Mucosa of rectum (tissue), 2 donors: ENCODE measurements around the gene ANAPC1.

Experiments
- H3K27ac ChIP-seq, 2 donors: one replicate each; pipeline ENCODE4 v1.7.0; 2013; ENCODE audit warnings: inconsistent platforms in 2 of 2, low read depth in 2 of 2, low read length in 2 of 2
- H3K27me3 ChIP-seq, 2 donors: one replicate each; pipeline ENCODE4 v1.7.0; 2013; ENCODE audit warnings: low read length in 2 of 2; ENCODE audit not compliant: control insufficient read depth in 2 of 2, insufficient read depth in 2 of 2
- H3K36me3 ChIP-seq, 2 donors: one replicate each; pipeline ENCODE4 v1.7.0; 2013; ENCODE audit warnings: low read length in 2 of 2; ENCODE audit not compliant: control insufficient read depth in 2 of 2, insufficient read depth in 2 of 2
- H3K4me1 ChIP-seq, 2 donors: one replicate each; pipeline ENCODE4 v1.7.0; 2013; ENCODE audit warnings: low read length in 2 of 2, mild to moderate bottlenecking in 1 of 2; ENCODE audit not compliant: control insufficient read depth in 2 of 2, insufficient read depth in 2 of 2
- H3K4me3 ChIP-seq, 2 donors: one replicate each; pipeline ENCODE4 v1.7.0; 2013; ENCODE audit warnings: low read length in 2 of 2
- H3K9ac ChIP-seq, 2 donors: one replicate each; pipeline ENCODE4 v1.7.0; 2013; ENCODE audit warnings: low read length in 2 of 2, low read depth in 1 of 2, mild to moderate bottlenecking in 1 of 2
- H3K9me3 ChIP-seq, 2 donors: one replicate each; pipeline ENCODE4 v1.7.0; 2013; ENCODE audit warnings: low read length in 2 of 2; ENCODE audit not compliant: control insufficient read depth in 2 of 2
- donor health status: healthy.
- donor health status: Normal muscosa, but diverticular disease.

ANAPC1 gene

DNA sequence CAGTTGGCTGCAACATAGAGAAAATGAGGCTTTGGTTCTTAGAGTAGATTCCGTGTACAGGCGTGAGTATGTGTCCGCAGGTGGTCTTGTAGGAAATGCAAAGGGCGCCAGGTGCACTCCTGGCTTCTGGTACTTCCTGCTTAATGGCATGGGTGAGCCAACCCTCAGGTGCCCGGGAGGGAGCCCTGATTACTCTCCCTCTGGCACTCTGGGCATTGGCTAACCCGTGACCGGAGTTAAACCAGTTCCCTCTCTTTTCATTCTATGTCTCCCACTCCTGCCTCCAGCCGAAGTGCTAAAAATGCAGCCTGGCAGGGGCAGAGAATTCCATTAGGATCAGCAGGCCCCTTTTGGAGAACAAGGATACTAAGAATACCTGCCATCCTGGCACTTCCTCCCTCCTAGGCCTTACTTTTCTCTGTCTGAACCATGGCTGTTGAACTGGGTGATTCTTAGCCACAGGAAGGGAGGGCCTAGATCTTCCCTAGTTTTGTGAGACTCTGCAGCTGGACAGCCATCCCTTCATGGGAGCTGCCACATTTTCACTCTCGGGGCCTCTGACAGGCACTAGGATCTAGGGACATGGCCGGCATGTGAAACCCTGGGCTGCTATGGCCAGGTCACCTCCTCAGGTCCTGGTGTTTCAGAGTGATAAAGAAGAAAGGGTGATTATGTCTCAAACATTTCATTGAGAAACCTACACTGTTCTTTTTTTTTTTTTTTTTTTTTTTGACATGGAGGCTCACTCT, 20.9 kb upstream of the ANAPC1 start:
- Histone ChIP-seq H3K4me3 (no peak overlapping the region), H3K9me3 (no peaks in the 10 kb centered on the region), H3K9ac (no peak overlapping the region), H3K27me3 (no peaks in the 10 kb centered on the region), H3K36me3 (no peaks in the 10 kb centered on the region), H3K4me1 (no peaks in the 10 kb centered on the region), H3K27ac (peak overlapping the region in 1 of 2 donors; percentile 26)

DNA sequence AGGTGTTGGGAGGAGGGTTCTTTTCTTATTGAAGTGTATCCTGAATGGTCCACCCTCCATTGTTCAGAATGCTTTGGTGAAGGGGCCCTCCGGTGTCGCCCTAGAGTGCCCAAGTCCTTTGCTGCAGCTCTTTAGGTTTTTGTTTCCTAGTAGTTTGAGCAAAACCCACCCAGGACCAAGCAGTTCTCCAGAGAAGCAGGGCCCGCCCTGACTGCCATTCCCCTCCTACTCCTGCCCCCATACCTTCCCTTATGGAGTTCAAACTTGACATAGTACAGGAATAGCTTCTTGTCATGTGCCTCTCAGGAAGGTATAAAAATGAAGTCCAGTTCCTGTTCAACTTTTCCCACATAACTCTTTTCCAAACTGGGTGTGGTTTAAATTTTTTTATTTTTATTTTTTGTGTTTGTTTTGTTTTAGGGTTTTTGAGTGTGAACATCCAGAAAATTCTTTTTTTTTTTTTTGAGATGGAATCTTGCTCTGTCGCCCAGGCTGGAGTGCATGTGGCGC, 20.0 kb upstream of the ANAPC1 start:
- Histone ChIP-seq H3K9me3 (no peaks in the 10 kb centered on the region), H3K4me3 (no peak overlapping the region)

GRCh38 chr2:111903516-111903915, 19.5 kb upstream of the ANAPC1 start:
- no peaks in the 10 kb centered on the region for H3K36me3 ChIP-seq
- H3K27me3 ChIP-seq = no peaks in the 10 kb centered on the region
- H3K4me1 ChIP-seq = no peaks in the 10 kb centered on the region
- peak overlapping the region in 1 of 2 donors; percentile 27 for H3K27ac ChIP-seq
- H3K9me3 ChIP-seq = no peaks in the 10 kb centered on the region
- H3K9ac ChIP-seq = no peak overlapping the region
- H3K4me3 ChIP-seq = no peak overlapping the region

More for the DNA sequence above, 20.0 kb upstream of the ANAPC1 start:
- Histone ChIP-seq H3K36me3 (no peaks in the 10 kb centered on the region), H3K27ac (peak overlapping the region in 1 of 2 donors; percentile 27), H3K4me1 (no peaks in the 10 kb centered on the region), H3K27me3 (no peaks in the 10 kb centered on the region), H3K9ac (no peak overlapping the region)

GRCh38 chr2:111900859-111901258, 16.9 kb upstream of the ANAPC1 start:
- Histone ChIP-seq H3K4me3 (peak overlapping the region; percentile 1 to 33), H3K36me3 (no peaks in the 10 kb centered on the region), H3K9ac (peak overlapping the region in 1 of 2 donors; percentile 9)

GRCh38 chr2:111898703-111899514, 14.9 kb upstream of the ANAPC1 start:
- Histone ChIP-seq H3K4me1 (peaks cover 6 to 7% of the 10 kb centered on the region in 2 donors), H3K4me3 (peak overlapping the region; percentile 78 to 82), H3K36me3 (no peaks in the 10 kb centered on the region), H3K9ac (peak overlapping the region; percentile 60 to 77), H3K27ac (peak overlapping the region; percentile 70 to 74), H3K27me3 (no peaks in the 10 kb centered on the region), H3K9me3 (no peaks in the 10 kb centered on the region)

More at GRCh38 chr2:111900859-111901258, 16.9 kb upstream of the ANAPC1 start:
- no peaks in the 10 kb centered on the region for H3K27me3 ChIP-seq
- H3K4me1 ChIP-seq = peaks cover 6 to 7% of the 10 kb centered on the region in 2 donors
- peak overlapping the region; percentile 10 to 11 for H3K27ac ChIP-seq
- H3K9me3 ChIP-seq = no peaks in the 10 kb centered on the region

- Histone ChIP-seq H3K27ac (peak within 1 kb of the TSS; percentile 70 to 74), H3K36me3 (no peaks in the 10 kb centered on the region), H3K4me3 (peak within 1 kb of the TSS; percentile 78 to 82), H3K4me1 (peaks cover 6 to 7% of the 10 kb centered on the region in 2 donors), H3K9me3 (no peaks in the 10 kb centered on the region), H3K27me3 (no peaks in the 10 kb centered on the region), H3K9ac (peak within 1 kb of the TSS; percentile 60 to 77)
Observed at GRCh38 chr2:111897924-111898702, 14.1 kb upstream of the ANAPC1 start, which contains the start of gene MERTK. Gene MERTK, plus strand, starts transcription at chr2:111898607. Its CDS starts 129 bp downstream, at chr2:111898736.

- peak overlapping the region in 1 of 2 donors; percentile 71 for H3K9ac ChIP-seq
- H3K4me3 ChIP-seq = peak overlapping the region; percentile 76 to 82
- no peaks in the 10 kb centered on the region for H3K36me3 ChIP-seq
- peaks cover 6 to 7% of the 10 kb centered on the region in 2 donors for H3K4me1 ChIP-seq
- peak overlapping the region; percentile 52 to 63 for H3K27ac ChIP-seq
- H3K9me3 ChIP-seq = no peaks in the 10 kb centered on the region
- no peaks in the 10 kb centered on the region for H3K27me3 ChIP-seq
Observed at GRCh38 chr2:111897630-111897923, 13.6 kb upstream of the ANAPC1 start.

- Histone ChIP-seq H3K36me3 (no peaks in the 10 kb centered on the region), H3K27me3 (no peaks in the 10 kb centered on the region), H3K4me3 (no peak overlapping the region), H3K27ac (no peak overlapping the region), H3K9me3 (no peaks in the 10 kb centered on the region), H3K9ac (no peak overlapping the region), H3K4me1 (peaks cover 6 to 7% of the 10 kb centered on the region in 2 donors)
Observed at GRCh38 chr2:111896576-111896975, 12.6 kb upstream of the ANAPC1 start.

DNA sequence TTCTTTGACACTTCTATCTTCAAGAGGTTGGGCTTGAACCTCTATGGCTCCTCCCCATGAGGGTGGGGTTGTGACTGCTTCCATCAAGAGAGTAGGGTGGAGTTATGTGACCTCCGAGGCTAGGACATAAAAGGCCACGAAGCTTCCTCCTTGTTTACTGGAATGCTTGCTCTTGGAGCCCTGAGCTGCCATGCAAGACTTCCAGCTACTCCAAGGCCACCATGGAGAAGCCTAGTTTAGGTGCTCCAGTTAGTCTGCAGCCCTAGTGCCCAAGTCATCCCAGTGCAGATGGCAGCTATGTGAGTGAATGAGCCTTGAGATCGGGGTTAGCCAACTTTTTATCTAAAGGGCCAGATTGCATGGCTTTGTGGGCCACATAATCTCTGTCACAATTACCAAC, 12.0 kb upstream of the ANAPC1 start:
- no peak overlapping the region for H3K9ac ChIP-seq
- peaks cover 6 to 7% of the 10 kb centered on the region in 2 donors for H3K4me1 ChIP-seq
- H3K4me3 ChIP-seq = no peak overlapping the region
- H3K9me3 ChIP-seq = no peaks in the 10 kb centered on the region
- no peaks in the 10 kb centered on the region for H3K27me3 ChIP-seq
- H3K36me3 ChIP-seq = no peaks in the 10 kb centered on the region
- no peak overlapping the region for H3K27ac ChIP-seq
